GM23338 (cell line): Measurements from ENCODE around the gene GTF2H1. TPM values are rescaled to one million over a fixed set of nuclear protein-coding genes. Genes with fewer than 3 reads are reported as not detected.

Experiments used
- ATAC-seq: fragments of 200-7000 bp; cut with Tn5 transposase; 3 replicates; pipeline ENCODE4 v1.9.1; 2020
- DNase-seq: peaks from one replicate; pipeline ENCODE4 v3.0.0-alpha.2; 2015; ENCODE audit warnings: low spot score
- H2AFZ ChIP-seq: fragments of 200-600 bp; sonication (generic); 2 replicates; pipeline ENCODE4 v1.8.0; 2016; ENCODE audit warnings: antibody characterized with exemption, mild to moderate bottlenecking, moderate library complexity
- H3F3A ChIP-seq: fragments of 200-600 bp; sonication (generic); replicated peaks from 2 replicates; pipeline ENCODE4 v1.8.0; 2017; ENCODE audit warnings: antibody characterized with exemption, mixed run types, low read depth
- H3K27ac ChIP-seq: fragments of 200-600 bp; sonication (generic); 2 replicates; pipeline ENCODE4 v1.6.1; 2016; ENCODE audit warnings: low read depth
- H3K27me3 ChIP-seq: fragments of 200-600 bp; sonication (generic); 2 replicates; pipeline ENCODE4 v1.8.0; 2016; ENCODE audit warnings: mild to moderate bottlenecking, mixed run types, moderate library complexity; ENCODE audit not compliant: insufficient read depth
- H3K36me3 ChIP-seq: fragments of 200-600 bp; sonication (generic); 2 replicates; pipeline ENCODE4 v1.8.0; 2016; ENCODE audit warnings: mild to moderate bottlenecking; ENCODE audit not compliant: insufficient read depth
- H3K4me1 ChIP-seq: fragments of 200-600 bp; sonication (generic); 2 replicates; pipeline ENCODE4 v1.8.0; 2016; ENCODE audit warnings: mild to moderate bottlenecking, moderate library complexity; ENCODE audit not compliant: insufficient read depth
- H3K4me2 ChIP-seq: fragments of 200-600 bp; sonication (generic); 2 replicates; pipeline ENCODE4 v1.7.1; 2017; ENCODE audit warnings: mixed run types
- H3K4me3 ChIP-seq: fragments of 200-600 bp; sonication (generic); 2 replicates; pipeline ENCODE4 v1.6.1; 2016; ENCODE audit warnings: mixed run types
- H3K79me2 ChIP-seq: fragments of 200-600 bp; sonication (generic); replicated peaks from 2 replicates; pipeline ENCODE4 v1.8.0; 2017; ENCODE audit warnings: mild to moderate bottlenecking; ENCODE audit not compliant: insufficient read depth
- H3K9me2 ChIP-seq: fragments of 200-600 bp; sonication (generic); 2 replicates; pipeline ENCODE4 v1.8.0; 2017; ENCODE audit not compliant: insufficient read depth
- H4K20me1 ChIP-seq: fragments of 200-600 bp; sonication (generic); replicated peaks from 2 replicates; pipeline ENCODE4 v1.8.0; 2017; ENCODE audit warnings: mild to moderate bottlenecking; ENCODE audit not compliant: insufficient read depth
- H3K27ac Mint-ChIP-seq: 2 replicates; pipeline ENCODE4 v1.8.0; 2020; ENCODE audit warnings: inconsistent platforms, mild to moderate bottlenecking, moderate library complexity, mixed read lengths
- H3K27me3 Mint-ChIP-seq: 3 replicates; pipeline ENCODE4 v1.8.0; 2022; ENCODE audit warnings: low read depth, mild to moderate bottlenecking, moderate library complexity, mixed read lengths, inconsistent platforms; ENCODE audit not compliant: insufficient read depth, poor library complexity
- H3K36me3 Mint-ChIP-seq: 3 replicates; pipeline ENCODE4 v1.8.0; 2021; ENCODE audit warnings: low read depth, mild to moderate bottlenecking, inconsistent platforms, moderate library complexity, mixed read lengths
- H3K4me1 Mint-ChIP-seq: 3 replicates; pipeline ENCODE4 v1.8.0; 2020; ENCODE audit warnings: mild to moderate bottlenecking, inconsistent platforms, mixed read lengths
- H3K4me3 Mint-ChIP-seq: 3 replicates; pipeline ENCODE4 v1.8.0; 2021; ENCODE audit warnings: moderate library complexity, mild to moderate bottlenecking, inconsistent platforms, mixed read lengths
- H3K9me3 Mint-ChIP-seq: 3 replicates; pipeline ENCODE4 v1.8.0; 2020; ENCODE audit warnings: moderate library complexity, mild to moderate bottlenecking, inconsistent platforms, mixed read lengths
- CREB1 ChIP-seq: fragments of 250-450 bp; sonication (Bioruptor Pico); IDR thresholded peaks from 2 replicates; pipeline ENCODE4 v1.5.0; 2020; ENCODE audit warnings: low read depth, mild to moderate bottlenecking, moderate library complexity
- CTCF ChIP-seq, 2 experiments: fragments of 200-600 bp in 1 of 2; sonication (generic) in 1 of 2; conservative IDR thresholded peaks; 2 replicates each; pipeline versions ENCODE4 v1.5.1 to v1.6.1; 2016 to 2017; ENCODE audit warnings: antibody characterized with exemption in 2 of 2, low read depth in 2 of 2, mild to moderate bottlenecking in 2 of 2, moderate library complexity in 1 of 2
- EZH2 ChIP-seq: fragments of 200-600 bp; sonication (generic); IDR thresholded peaks from one replicate; pipeline ENCODE4 v1.8.0; 2017; ENCODE audit warnings: antibody characterized with exemption, mild to moderate bottlenecking, low read depth; ENCODE audit not compliant: unreplicated experiment
- EZH2phosphoT487 ChIP-seq: fragments of 200-600 bp; sonication (generic); IDR thresholded peaks from one replicate; pipeline ENCODE4 v1.8.1; 2018; ENCODE audit warnings: antibody characterized with exemption; ENCODE audit not compliant: unreplicated experiment
- JUNB ChIP-seq: IDR thresholded peaks from one replicate; pipeline ENCODE4 v1.6.1; 2016; ENCODE audit warnings: antibody characterized with exemption; ENCODE audit not compliant: unreplicated experiment
- NANOG ChIP-seq: IDR thresholded peaks from 2 replicates; pipeline ENCODE4 v1.6.1; 2016; ENCODE audit warnings: antibody characterized with exemption, borderline replicate concordance
- POLR2AphosphoS5 ChIP-seq: IDR thresholded peaks from 2 replicates; pipeline ENCODE4 v1.6.1; 2016; ENCODE audit warnings: antibody characterized with exemption, low read depth
- STAT1 ChIP-seq: IDR thresholded peaks from one replicate; pipeline ENCODE4 v1.6.1; 2016; ENCODE audit warnings: antibody characterized with exemption; ENCODE audit not compliant: unreplicated experiment
- ZNF114 ChIP-seq: fragments of 250-450 bp; sonication (Bioruptor Pico); IDR thresholded peaks from 2 replicates; pipeline ENCODE4 v1.5.0; 2020; ENCODE audit warnings: mild to moderate bottlenecking, moderate library complexity
- ZNF331 ChIP-seq: fragments of 250-450 bp; sonication (Bioruptor Pico); IDR thresholded peaks from 2 replicates; pipeline ENCODE4 v1.5.0; 2020; ENCODE audit warnings: low read depth, mild to moderate bottlenecking, moderate library complexity
- ZNF462 ChIP-seq: fragments of 250-450 bp; sonication (Bioruptor Pico); IDR thresholded peaks from 2 replicates; pipeline ENCODE4 v1.5.0; 2020; ENCODE audit warnings: mild to moderate bottlenecking, moderate library complexity
- polyA plus RNA-seq: library from polyadenylated mRNA; unstranded; fragments of >200 nt; fragmentation: Nextera tagmentation; extraction: Ambion mirVana; gene quantifications from 2 replicates; pipeline ENCODE4 v1.2.1, GENCODE V29; 2016
- total RNA-seq: library from RNA; depleted of rRNA; stranded (reverse); fragments of >200 nt; shearing (Covaris generic); gene quantifications from 2 replicates; pipeline ENCODE4 v1.2.3, GENCODE V29; 2014
- TF ChIP-seq, protein P1 (sequence below): IDR thresholded peaks from one replicate; pipeline ENCODE4 v1.6.1; 2018; ENCODE audit warnings: antibody characterized with exemption; ENCODE audit not compliant: unreplicated experiment
- TF ChIP-seq, protein P2 (sequence below): IDR thresholded peaks from 2 replicates; pipeline ENCODE4 v1.6.1; 2016; ENCODE audit warnings: antibody characterized with exemption

GTF2H1 gene
- total and polyA plus RNA-seq, 2 experiments from 2014 or later = 16.5 to 43.6 TPM

DNA sequence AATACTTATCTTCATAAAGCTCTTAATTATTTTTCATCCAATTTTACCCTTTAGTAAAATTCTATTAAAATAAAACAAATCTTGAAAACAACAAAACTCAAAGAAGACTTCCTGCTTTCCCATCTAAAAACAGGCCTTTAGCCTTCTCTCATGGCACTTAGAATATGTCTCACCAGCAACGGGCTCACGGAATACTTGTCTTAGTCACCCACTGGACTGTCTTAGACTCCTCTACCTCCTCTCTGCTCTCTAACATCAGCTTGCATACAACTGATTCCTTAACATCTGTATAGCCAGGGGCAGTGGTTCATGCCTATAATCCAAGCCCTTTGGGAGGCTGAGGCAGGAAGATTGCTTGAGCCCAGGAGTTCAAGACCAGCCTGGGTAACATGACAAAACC, 14.1 kb upstream of the GTF2H1 start:
- no peaks in the 10 kb centered on the region for H3K9me2 ChIP-seq
- H3K4me1 Mint-ChIP-seq = no peaks in the 10 kb centered on the region
- no peak overlapping the region for H3K27ac ChIP-seq
- H3K79me2 ChIP-seq = peaks cover 11% of the 10 kb centered on the region
- ATAC-seq (no peak), DNase-seq (no peak)
- no peak for TF ChIP-seq ZNF114 (CRISPR knock-in tag)
- no peak for TF ChIP-seq NANOG
- TF ChIP-seq POLR2AphosphoS5 = no peak
- TF ChIP-seq CTCF (conservative IDR thresholded peaks at IDR 0.05; ENCODE audit: low read depth in 2 of 2) = no peak
- TF ChIP-seq STAT1 = no peak
- TF ChIP-seq JUNB = no peak
- no peak for TF ChIP-seq ZNF462 (CRISPR knock-in tag)
- TF ChIP-seq EZH2 = no peak
- TF ChIP-seq, protein P1, sequence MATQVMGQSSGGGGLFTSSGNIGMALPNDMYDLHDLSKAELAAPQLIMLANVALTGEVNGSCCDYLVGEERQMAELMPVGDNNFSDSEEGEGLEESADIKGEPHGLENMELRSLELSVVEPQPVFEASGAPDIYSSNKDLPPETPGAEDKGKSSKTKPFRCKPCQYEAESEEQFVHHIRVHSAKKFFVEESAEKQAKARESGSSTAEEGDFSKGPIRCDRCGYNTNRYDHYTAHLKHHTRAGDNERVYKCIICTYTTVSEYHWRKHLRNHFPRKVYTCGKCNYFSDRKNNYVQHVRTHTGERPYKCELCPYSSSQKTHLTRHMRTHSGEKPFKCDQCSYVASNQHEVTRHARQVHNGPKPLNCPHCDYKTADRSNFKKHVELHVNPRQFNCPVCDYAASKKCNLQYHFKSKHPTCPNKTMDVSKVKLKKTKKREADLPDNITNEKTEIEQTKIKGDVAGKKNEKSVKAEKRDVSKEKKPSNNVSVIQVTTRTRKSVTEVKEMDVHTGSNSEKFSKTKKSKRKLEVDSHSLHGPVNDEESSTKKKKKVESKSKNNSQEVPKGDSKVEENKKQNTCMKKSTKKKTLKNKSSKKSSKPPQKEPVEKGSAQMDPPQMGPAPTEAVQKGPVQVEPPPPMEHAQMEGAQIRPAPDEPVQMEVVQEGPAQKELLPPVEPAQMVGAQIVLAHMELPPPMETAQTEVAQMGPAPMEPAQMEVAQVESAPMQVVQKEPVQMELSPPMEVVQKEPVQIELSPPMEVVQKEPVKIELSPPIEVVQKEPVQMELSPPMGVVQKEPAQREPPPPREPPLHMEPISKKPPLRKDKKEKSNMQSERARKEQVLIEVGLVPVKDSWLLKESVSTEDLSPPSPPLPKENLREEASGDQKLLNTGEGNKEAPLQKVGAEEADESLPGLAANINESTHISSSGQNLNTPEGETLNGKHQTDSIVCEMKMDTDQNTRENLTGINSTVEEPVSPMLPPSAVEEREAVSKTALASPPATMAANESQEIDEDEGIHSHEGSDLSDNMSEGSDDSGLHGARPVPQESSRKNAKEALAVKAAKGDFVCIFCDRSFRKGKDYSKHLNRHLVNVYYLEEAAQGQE = no peak
- no peak for TF ChIP-seq ZNF331 (CRISPR knock-in tag)
- TF ChIP-seq, protein P2, sequence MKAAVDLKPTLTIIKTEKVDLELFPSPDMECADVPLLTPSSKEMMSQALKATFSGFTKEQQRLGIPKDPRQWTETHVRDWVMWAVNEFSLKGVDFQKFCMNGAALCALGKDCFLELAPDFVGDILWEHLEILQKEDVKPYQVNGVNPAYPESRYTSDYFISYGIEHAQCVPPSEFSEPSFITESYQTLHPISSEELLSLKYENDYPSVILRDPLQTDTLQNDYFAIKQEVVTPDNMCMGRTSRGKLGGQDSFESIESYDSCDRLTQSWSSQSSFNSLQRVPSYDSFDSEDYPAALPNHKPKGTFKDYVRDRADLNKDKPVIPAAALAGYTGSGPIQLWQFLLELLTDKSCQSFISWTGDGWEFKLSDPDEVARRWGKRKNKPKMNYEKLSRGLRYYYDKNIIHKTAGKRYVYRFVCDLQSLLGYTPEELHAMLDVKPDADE = no peak
- TF ChIP-seq EZH2phosphoT487 = no peak
- TF ChIP-seq CREB1 (CRISPR knock-in tag) = no peak
- peaks cover 55% of the 10 kb centered on the region for H3K36me3 Mint-ChIP-seq
- no peaks in the 10 kb centered on the region for H3K4me1 ChIP-seq
- H3K9me3 Mint-ChIP-seq = no peaks in the 10 kb centered on the region
- peaks cover 51% of the 10 kb centered on the region for H3K36me3 ChIP-seq
- no peak overlapping the region for H3K27ac Mint-ChIP-seq
- H3K4me3 Mint-ChIP-seq = no peak overlapping the region
- H3F3A ChIP-seq = no peaks in the 10 kb centered on the region
- H2AFZ ChIP-seq = no peak overlapping the region
- H3K4me2 ChIP-seq = no peak overlapping the region
- no peak overlapping the region for H3K4me3 ChIP-seq
- no peaks in the 10 kb centered on the region for H3K27me3 ChIP-seq
- peaks cover under 1% of the 10 kb centered on the region for H4K20me1 ChIP-seq
- no peaks in the 10 kb centered on the region for H3K27me3 Mint-ChIP-seq
